Tibial artery (tissue), 4 donors: ENCODE results near the gene APEH.

Experiments used
- DNase-seq, 2 donors: peaks; one replicate each; pipeline ENCODE4 v3.0.0-alpha.2; 2019
- H3K27ac ChIP-seq, 2 donors: fragments of 200-600 bp; sonication (generic) in 1 of 2; 1 replicate in 1 of 2; 2 replicates in 1 of 2; pipeline ENCODE4 v1.5.1; 2018 to 2019; ENCODE audit warnings: mild to moderate bottlenecking in 1 of 2
- H3K27me3 ChIP-seq, 2 donors: fragments of 200-600 bp; sonication (generic) in 1 of 2; one replicate each; pipeline versions ENCODE4 v1.5.1 to v1.6.0; 2016 to 2019
- H3K36me3 ChIP-seq, 3 donors: fragments of 200-600 bp; sonication (generic) in 2 of 3; one replicate each; pipeline ENCODE4 v1.5.1; 2016 to 2019; ENCODE audit warnings: mild to moderate bottlenecking in 2 of 3
- H3K4me1 ChIP-seq, 4 donors: fragments of 200-600 bp; sonication (generic) in 2 of 4; 1 replicate in 3 of 4; 2 replicates in 1 of 4; pipeline ENCODE4 v1.5.1; 2016 to 2019
- H3K4me3 ChIP-seq, 2 donors: fragments of 200-600 bp; sonication (generic) in 1 of 2; 1 replicate in 1 of 2; 2 replicates in 1 of 2; pipeline ENCODE4 v1.5.1; 2018 to 2019; ENCODE audit warnings: mild to moderate bottlenecking in 2 of 2
- H3K9me3 ChIP-seq, 3 donors: fragments of 200-600 bp; sonication (generic) in 1 of 3; one replicate each; pipeline ENCODE4 v1.5.1; 2016 to 2019
- CTCF ChIP-seq, 2 experiments: fragments of 200-600 bp in 1 of 2; fragments of 450-650 bp in 1 of 2; IDR thresholded peaks; one replicate each; pipeline ENCODE4 v1.5.1; 2017 to 2019; ENCODE audit warnings: antibody characterized with exemption in 2 of 2, mild to moderate bottlenecking in 1 of 2, moderate library complexity in 1 of 2
- intact Hi-C: fragments of 100-400 bp; cut with DNase I; formaldehyde crosslinking; loops from one replicate; pipeline ENCODE4 v1.15.0; 2023; ENCODE audit warnings: low total_unique reads

The APEH gene

GRCh38 chr3:49673715-49674496 is at the start of gene APEH:
TSS of gene APEH (plus strand) at chr3:49674351. CDS start at chr3:49674402, 51 bp downstream.
- Histone ChIP-seq H3K27me3 (no peaks in the 10 kb centered on the region), H3K27ac (peak within 1 kb of the TSS; percentile 80 to 84), H3K4me3 (peak within 1 kb of the TSS; percentile 63 to 99), H3K4me1 (peaks cover 0 to 20% (median 15%) of the 10 kb centered on the region in 4 donors), H3K9me3 (no peaks in the 10 kb centered on the region), H3K36me3 (peaks cover 31 to 32% (median 31%) of the 10 kb centered on the region in 3 donors)
- DNase-seq, result peak; percentile 95 to 96
- no peak for TF ChIP-seq CTCF (IDR thresholded peaks at IDR 0.05)
- intact Hi-C loops, result no loop called here

- H3K27ac ChIP-seq, result no peak overlapping the region
- H3K4me3 ChIP-seq, result no peak overlapping the region
- no peak for TF ChIP-seq CTCF (IDR thresholded peaks at IDR 0.05)
- intact Hi-C loops, result no loop called here
- no peaks in the 10 kb centered on the region for H3K4me1 ChIP-seq
- no peaks in the 10 kb centered on the region for H3K9me3 ChIP-seq
- no peaks in the 10 kb centered on the region for H3K36me3 ChIP-seq
- no peak for DNase-seq
- no peaks in the 10 kb centered on the region for H3K27me3 ChIP-seq
Measured at GRCh38 chr3:49625071-49625470, 49.1 kb upstream of the APEH start.

- DNase-seq, result no peak
- TF ChIP-seq CTCF (IDR thresholded peaks at IDR 0.05), result no peak
- H3K27me3 ChIP-seq, result no peaks in the 10 kb centered on the region
- no peak overlapping the region for H3K4me3 ChIP-seq
- no peaks in the 10 kb centered on the region for H3K9me3 ChIP-seq
- H3K27ac ChIP-seq, result no peak overlapping the region
- no peaks in the 10 kb centered on the region for H3K36me3 ChIP-seq
- H3K4me1 ChIP-seq, result no peaks in the 10 kb centered on the region
- intact Hi-C loops, result no loop called here
Measured at GRCh38 chr3:49626101-49626581, 48.0 kb upstream of the APEH start.

GRCh38 chr3:49626796-49627195 is 47.4 kb upstream of the APEH start:
- Histone ChIP-seq H3K27me3 (no peaks in the 10 kb centered on the region), H3K4me3 (no peak overlapping the region), H3K4me1 (no peaks in the 10 kb centered on the region), H3K27ac (no peak overlapping the region), H3K36me3 (no peaks in the 10 kb centered on the region), H3K9me3 (no peaks in the 10 kb centered on the region)
- no peak for DNase-seq
- TF ChIP-seq CTCF (IDR thresholded peaks at IDR 0.05), result no peak
- intact Hi-C loops, result no loop called here

GRCh38 chr3:49627634-49628033 is 46.5 kb upstream of the APEH start:
- Histone ChIP-seq H3K36me3 (no peaks in the 10 kb centered on the region), H3K9me3 (no peaks in the 10 kb centered on the region), H3K27me3 (no peaks in the 10 kb centered on the region), H3K27ac (no peak overlapping the region), H3K4me3 (no peak overlapping the region), H3K4me1 (no peaks in the 10 kb centered on the region)
- no peak for TF ChIP-seq CTCF (IDR thresholded peaks at IDR 0.05)
- no peak for DNase-seq
- intact Hi-C loops, result no loop called here
